ENCODE measurements around the gene ZNF853. TPM values are rescaled to one million over a fixed set of nuclear protein-coding genes. Genes with fewer than 3 reads are reported as not detected.

Gene ZNF853
- total RNA-seq, 1 experiment from 2014 or later: 12.3 TPM

- CTCF ChIA-PET: no interaction called here
- BruUV-seq (replicated peaks): no TSS peak
- H3K4me3 ChIP-seq (ENCODE audit: low read depth, low read length): no peak overlapping the region
- Mint-ChIP-seq H3K4me1 (ENCODE audit: low read depth, unreplicated experiment) (no peaks in the 10 kb centered on the region), H3K27ac (ENCODE audit: unreplicated experiment) (no peak overlapping the region), H3K27me3 (ENCODE audit: insufficient read depth, unreplicated experiment) (no peaks in the 10 kb centered on the region), H3K36me3 (ENCODE audit: insufficient read depth, unreplicated experiment) (no peaks in the 10 kb centered on the region), H3K4me3 (ENCODE audit: unreplicated experiment) (no peak overlapping the region), H3K9me3 (ENCODE audit: unreplicated experiment) (no peaks in the 10 kb centered on the region)
- intact Hi-C loops (cut with micrococcal nuclease; ENCODE audit: unreplicated experiment): no loop called here
- DNase-seq: no peak
- no peaks in the 10 kb centered on the region for H3K27me3 ChIP-seq (replicated peaks; ENCODE audit: control insufficient read depth, insufficient read depth, low read length)
- no peaks in the 10 kb centered on the region for H3K4me1 ChIP-seq
- no peaks in the 10 kb centered on the region; the same call in 1 of the 2 replicates for H3K36me3 ChIP-seq (ENCODE audit: control insufficient read depth, insufficient read depth, low read length)
- no peaks in the 10 kb centered on the region for H3K9me3 ChIP-seq
- no peak for TF ChIP-seq CTCF (IDR thresholded peaks at IDR 0.05; ENCODE audit: insufficient read depth in 1 of 2, low read depth in 1 of 2, low read length in 1 of 2, severe bottlenecking in 1 of 2, unreplicated experiment in 1 of 2)
- POLR2A ChIA-PET: no interaction called here
Observed at GRCh38 chr7:6624246-6624611, 8.8 kb downstream of the ZNF853 start.

GRCh38 chr7:6628045-6628444, 12.6 kb downstream of the ZNF853 start:
- no peaks in the 10 kb centered on the region for H3K4me1 Mint-ChIP-seq (ENCODE audit: low read depth, unreplicated experiment)
- no peak for DNase-seq
- Histone ChIP-seq H3K27me3 (replicated peaks; ENCODE audit: control insufficient read depth, insufficient read depth, low read length) (no peaks in the 10 kb centered on the region), H3K9me3 (no peaks in the 10 kb centered on the region), H3K4me1 (peaks cover 7% of the 10 kb centered on the region; the same call in 1 of the 2 replicates), H3K4me3 (ENCODE audit: low read depth, low read length) (no peak overlapping the region), H3K36me3 (ENCODE audit: control insufficient read depth, insufficient read depth, low read length) (no peaks in the 10 kb centered on the region; the same call in 1 of the 2 replicates)
- no peaks in the 10 kb centered on the region for H3K9me3 Mint-ChIP-seq (ENCODE audit: unreplicated experiment)
- ChIA-PET CTCF (no interaction called here), POLR2A (no interaction called here)
- no peak overlapping the region for H3K27ac Mint-ChIP-seq (ENCODE audit: unreplicated experiment)
- H3K27me3 Mint-ChIP-seq (ENCODE audit: insufficient read depth, unreplicated experiment): no peaks in the 10 kb centered on the region
- no TSS peak for BruUV-seq (replicated peaks)
- no peaks in the 10 kb centered on the region for H3K36me3 Mint-ChIP-seq (ENCODE audit: insufficient read depth, unreplicated experiment)
- no peak for TF ChIP-seq CTCF (IDR thresholded peaks at IDR 0.05; ENCODE audit: insufficient read depth in 1 of 2, low read depth in 1 of 2, low read length in 1 of 2, severe bottlenecking in 1 of 2, unreplicated experiment in 1 of 2)
- no peak overlapping the region for H3K4me3 Mint-ChIP-seq (ENCODE audit: unreplicated experiment)
- intact Hi-C loops (cut with micrococcal nuclease; ENCODE audit: unreplicated experiment): no loop called here

GRCh38 chr7:6630007-6630849, 14.8 kb downstream of the ZNF853 start:
- BruUV-seq (replicated peaks): no TSS peak
- intact Hi-C loops (cut with micrococcal nuclease; ENCODE audit: unreplicated experiment): no loop called here
- H3K4me3 ChIP-seq (ENCODE audit: low read depth, low read length): no peak overlapping the region
- no peak for TF ChIP-seq CTCF (IDR thresholded peaks at IDR 0.05; ENCODE audit: insufficient read depth in 1 of 2, low read depth in 1 of 2, low read length in 1 of 2, severe bottlenecking in 1 of 2, unreplicated experiment in 1 of 2)
- Mint-ChIP-seq H3K36me3 (ENCODE audit: insufficient read depth, unreplicated experiment) (no peaks in the 10 kb centered on the region), H3K4me1 (ENCODE audit: low read depth, unreplicated experiment) (no peaks in the 10 kb centered on the region), H3K27ac (ENCODE audit: unreplicated experiment) (no peak overlapping the region), H3K9me3 (ENCODE audit: unreplicated experiment) (no peaks in the 10 kb centered on the region), H3K4me3 (ENCODE audit: unreplicated experiment) (no peak overlapping the region), H3K27me3 (ENCODE audit: insufficient read depth, unreplicated experiment) (no peaks in the 10 kb centered on the region)
- H3K27me3 ChIP-seq (replicated peaks; ENCODE audit: control insufficient read depth, insufficient read depth, low read length): no peaks in the 10 kb centered on the region
- peak in 1 of 2 experiments; percentile 18 for DNase-seq
- no peaks in the 10 kb centered on the region for H3K9me3 ChIP-seq
- CTCF ChIA-PET: interaction anchor here (0.6 kb wide), 1 partner anchor 83 kb away, joined by 3 read pairs; no protein-coding TSS in a partner anchor
- POLR2A ChIA-PET: no interaction called here
- no peaks in the 10 kb centered on the region for H3K36me3 ChIP-seq (ENCODE audit: control insufficient read depth, insufficient read depth, low read length)
- peaks cover 7% of the 10 kb centered on the region; the same call in 1 of the 2 replicates for H3K4me1 ChIP-seq

Data from Caco-2 (cell line).